Adrenal gland (tissue), 12 donors: ENCODE measurements around the gene RNLS. TPM values are rescaled to one million over a fixed set of nuclear protein-coding genes. Genes with fewer than 3 reads are reported as not detected.
A peak's percentile ranks its signal among the peaks of the same experiment; 100 is the strongest.

Experiments used
- DNase-seq, 7 donors: peaks; one replicate each; pipeline ENCODE4 v3.0.0-alpha.2; 2019 to 2020
- H3K27ac ChIP-seq, 5 donors: fragments of 200-600 bp; sonication (generic) in 4 of 5; 1 replicate in 3 of 5; 2 replicates in 2 of 5; pipeline versions ENCODE4 v1.5.1 to v1.8.0; 2016 to 2020; ENCODE audit warnings: mild to moderate bottlenecking in 1 of 5
- H3K27me3 ChIP-seq: fragments of 200-600 bp; 2 replicates; pipeline ENCODE4 v1.8.0; 2021
- H3K36me3 ChIP-seq, 2 donors: fragments of 200-600 bp; replicated peaks in 1 of 2; 1 replicate in 1 of 2; 2 replicates in 1 of 2; pipeline versions ENCODE4 v1.5.1 to v1.8.0; 2018 to 2022
- H3K4me1 ChIP-seq, 2 donors: fragments of 200-600 bp; replicated peaks in 1 of 2; 1 replicate in 1 of 2; 2 replicates in 1 of 2; pipeline versions ENCODE4 v1.5.1 to v1.8.0; 2018 to 2021
- H3K4me3 ChIP-seq, 4 donors: fragments of 200-600 bp; sonication (generic) in 3 of 4; one replicate each; pipeline ENCODE4 v1.5.1; 2016 to 2018
- H3K9me3 ChIP-seq, 3 donors: fragments of 200-600 bp; sonication (generic) in 1 of 3; replicated peaks in 1 of 3; 1 replicate in 2 of 3; 2 replicates in 1 of 3; pipeline versions ENCODE4 v1.5.1 to v1.8.0; 2016 to 2021
- POLR2A ChIP-seq, 2 donors: fragments of 450-650 bp; IDR thresholded peaks; one replicate each; pipeline ENCODE4 v1.6.1; 2017; ENCODE audit warnings: antibody characterized with exemption in 2 of 2, mild to moderate bottlenecking in 2 of 2, moderate library complexity in 1 of 2
- WGBS, 4 donors: extraction: QIAGEN DNeasy Blood & Tissue Kit in 2 of 4; methylation state at CpG; one replicate each; pipeline versions ENCODE4 v1.1.5 to v1.1.7; 2013 to 2017; 5-methylcytosine and 5-hydroxymethylcytosine counted together
- intact Hi-C, 2 donors: fragments of 100-400 bp; cut with DNase I; formaldehyde crosslinking; loops; one replicate each; pipeline versions ENCODE4 v1.14.1 to v1.15.0; 2022 to 2023
- polyA plus RNA-seq, 3 donors: library from polyadenylated mRNA; stranded (reverse); fragments of 200-250 nt in 2 of 3; fragments of 350-450 nt in 1 of 3; fragmentation: Illumina TruSeq in 1 of 3; extraction: RNeasy Lipid Tissue Mini Kit (QIAGEN cat#74804) in 1 of 3; gene quantifications; one replicate each; pipeline ENCODE4 v1.2.3, GENCODE V29; 2013 to 2014
- total RNA-seq, 9 donors: library from RNA; depleted of rRNA in 4 of 9; stranded (reverse); fragments of >200 nt in 4 of 9; fragments of 120-200 nt in 1 of 9; fragmentation: NEBNext Ultra II Directional in 1 of 9; extraction: Animal tissue kit (Norgen Biotek cat#: 25700) in 1 of 9; gene quantifications; one replicate each; pipeline versions ENCODE4 v1.1.0 to v1.2.4, GENCODE V29; 2013 to 2023
- TF ChIP-seq, protein P1 (sequence below), 6 experiments: fragments of 450-650 bp in 4 of 6; fragments of 200-600 bp in 2 of 6; sonication (generic) in 1 of 6; IDR thresholded peaks; 1 replicate in 5 of 6; 2 replicates in 1 of 6; pipeline versions ENCODE4 v1.5.1 to v1.8.0; 2016 to 2021; ENCODE audit warnings: antibody characterized with exemption in 6 of 6, mild to moderate bottlenecking in 2 of 6, moderate library complexity in 1 of 6
- donor health status: healthy with polysubstance abuse.
- donor health status: Bipolar disorder and iron deficiency.
- donor health status: DM: yes; HTN: yes; CAD: no.
- donor health status: DM: no; HTN: no; CAD: no.
- donor health status: DM: no; HTN: no; CAD: no.
- donor health status: DM: yes; HTN: yes; CAD: no.

RNLS gene
- total and polyA plus RNA-seq, 12 donors: 7.2 to 51.3 (median 27.9) TPM

DNA sequence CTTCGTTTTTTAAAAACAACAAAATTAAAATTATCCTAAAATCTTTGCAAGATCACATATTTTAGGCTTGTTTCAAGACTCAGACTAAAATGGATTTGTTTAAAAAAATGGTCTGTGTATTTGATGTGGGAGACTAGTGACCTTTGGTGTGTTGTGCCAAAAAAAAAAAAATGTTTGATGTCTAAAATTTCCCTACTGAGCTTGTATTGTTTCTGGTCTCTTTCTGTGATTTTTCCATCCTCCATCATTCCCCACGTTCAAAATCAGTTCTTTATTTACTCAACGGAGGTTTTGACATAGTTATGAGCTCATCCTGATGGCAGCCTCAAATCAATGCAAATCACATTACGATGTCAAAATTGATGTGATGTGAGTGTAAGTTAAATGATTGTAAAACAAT lies 326.2 kb downstream of the RNLS start:
- Histone ChIP-seq H3K4me3 (no peak overlapping the region), H3K4me1 (peaks cover 6 to 17% of the 10 kb centered on the region in 2 donors), H3K27ac (peak overlapping the region in 2 of 5 donors; percentile 31 to 60), H3K27me3 (no peaks in the 10 kb centered on the region), H3K36me3 (no peaks in the 10 kb centered on the region), H3K9me3 (no peaks in the 10 kb centered on the region)
- no peak for DNase-seq
- TF ChIP-seq, protein P1, sequence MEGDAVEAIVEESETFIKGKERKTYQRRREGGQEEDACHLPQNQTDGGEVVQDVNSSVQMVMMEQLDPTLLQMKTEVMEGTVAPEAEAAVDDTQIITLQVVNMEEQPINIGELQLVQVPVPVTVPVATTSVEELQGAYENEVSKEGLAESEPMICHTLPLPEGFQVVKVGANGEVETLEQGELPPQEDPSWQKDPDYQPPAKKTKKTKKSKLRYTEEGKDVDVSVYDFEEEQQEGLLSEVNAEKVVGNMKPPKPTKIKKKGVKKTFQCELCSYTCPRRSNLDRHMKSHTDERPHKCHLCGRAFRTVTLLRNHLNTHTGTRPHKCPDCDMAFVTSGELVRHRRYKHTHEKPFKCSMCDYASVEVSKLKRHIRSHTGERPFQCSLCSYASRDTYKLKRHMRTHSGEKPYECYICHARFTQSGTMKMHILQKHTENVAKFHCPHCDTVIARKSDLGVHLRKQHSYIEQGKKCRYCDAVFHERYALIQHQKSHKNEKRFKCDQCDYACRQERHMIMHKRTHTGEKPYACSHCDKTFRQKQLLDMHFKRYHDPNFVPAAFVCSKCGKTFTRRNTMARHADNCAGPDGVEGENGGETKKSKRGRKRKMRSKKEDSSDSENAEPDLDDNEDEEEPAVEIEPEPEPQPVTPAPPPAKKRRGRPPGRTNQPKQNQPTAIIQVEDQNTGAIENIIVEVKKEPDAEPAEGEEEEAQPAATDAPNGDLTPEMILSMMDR (IDR thresholded peaks at IDR 0.05): no peak
- TF ChIP-seq POLR2A (IDR thresholded peaks at IDR 0.05): no peak
- 64 to 77% (median 73%) methylated on average over 4 of the region's 4 CpGs for WGBS, 4 donors
- intact Hi-C loops: no loop called here

DNA sequence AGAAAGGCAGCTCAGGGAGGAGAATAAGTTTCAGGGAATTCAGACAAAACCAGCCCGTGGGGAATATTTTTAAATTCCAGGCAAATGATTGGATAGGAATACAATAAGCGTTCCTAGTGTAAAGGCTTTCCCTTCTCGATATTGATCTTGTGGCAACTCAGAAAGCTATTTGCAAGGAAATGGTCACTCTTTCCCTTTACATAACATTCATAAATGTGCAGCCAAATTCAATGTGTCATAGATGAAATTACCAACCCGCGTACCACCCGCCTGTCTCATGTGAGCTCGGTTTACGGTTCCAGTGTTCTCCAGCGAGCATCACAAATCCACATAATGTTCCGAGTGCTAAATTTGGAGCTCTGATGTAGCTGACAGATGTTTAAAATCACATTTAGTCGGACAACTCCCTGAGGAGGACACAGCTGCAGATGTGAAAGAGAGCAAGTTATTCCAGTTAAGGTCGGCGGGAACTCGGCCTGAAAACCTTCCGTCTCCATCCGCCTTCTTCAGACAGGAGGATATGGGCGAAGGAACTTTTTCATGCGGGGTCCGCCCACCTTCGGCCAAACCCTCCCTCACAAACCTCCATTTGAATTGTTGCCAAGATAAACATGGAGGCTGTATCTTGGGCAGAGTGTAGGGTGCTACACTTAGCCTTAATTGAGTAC lies 327.0 kb downstream of the RNLS start:
- Histone ChIP-seq H3K9me3 (no peaks in the 10 kb centered on the region), H3K27ac (peak overlapping the region in 3 of 5 donors; percentile 15 to 60 (median 31)), H3K4me1 (peaks cover 6 to 17% of the 10 kb centered on the region in 2 donors), H3K36me3 (no peaks in the 10 kb centered on the region), H3K27me3 (no peaks in the 10 kb centered on the region), H3K4me3 (no peak overlapping the region)
- intact Hi-C loops: no loop called here
- DNase-seq: peak in 5 of 7 donors; percentile 1 to 61 (median 25)
- no peak for TF ChIP-seq POLR2A (IDR thresholded peaks at IDR 0.05)
- TF ChIP-seq, protein P1 (IDR thresholded peaks at IDR 0.05): no peak
- 82 to 87% (median 84%) methylated on average over 20 of the region's 20 CpGs for WGBS, 4 donors

DNA sequence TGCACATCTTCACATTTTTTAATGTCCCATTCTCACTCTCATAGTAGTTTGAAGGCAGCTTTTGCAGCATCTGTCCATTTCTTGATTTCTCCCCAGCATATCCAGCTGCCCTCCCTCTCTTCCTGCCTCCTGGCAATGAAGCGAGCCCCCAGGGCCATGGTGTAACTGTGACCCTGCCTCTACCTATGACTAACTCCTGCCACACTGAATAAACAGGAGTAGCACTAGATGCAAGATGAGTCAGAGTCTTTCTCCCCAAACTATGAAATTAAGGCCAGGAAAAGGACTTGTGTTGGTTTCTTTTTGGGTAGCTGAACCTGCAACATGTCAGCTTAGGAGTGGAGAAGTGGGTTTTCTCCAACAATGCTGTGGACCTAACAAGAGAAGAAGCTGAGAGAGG lies 329.0 kb downstream of the RNLS start:
- H3K36me3 ChIP-seq: no peaks in the 10 kb centered on the region
- H3K27me3 ChIP-seq: no peaks in the 10 kb centered on the region
- H3K4me3 ChIP-seq: no peak overlapping the region
- 44 to 68% (median 48%) methylated on average over 1 of the region's 1 CpG for WGBS, 4 donors
- H3K4me1 ChIP-seq: peaks cover 6 to 17% of the 10 kb centered on the region in 2 donors
- intact Hi-C loops: no loop called here
- TF ChIP-seq POLR2A (IDR thresholded peaks at IDR 0.05): no peak
- TF ChIP-seq, protein P1 (IDR thresholded peaks at IDR 0.05): no peak
- no peaks in the 10 kb centered on the region for H3K9me3 ChIP-seq
- peak in 5 of 7 donors; percentile 40 to 77 (median 63) for DNase-seq
- peak overlapping the region in 2 of 5 donors; percentile 0 to 36 for H3K27ac ChIP-seq

- no peaks in the 10 kb centered on the region for H3K36me3 ChIP-seq
- 39 to 63% (median 51%) methylated on average over 2 of the region's 2 CpGs for WGBS, 4 donors
- no peak overlapping the region for H3K4me3 ChIP-seq
- H3K9me3 ChIP-seq: no peaks in the 10 kb centered on the region
- no peak for TF ChIP-seq POLR2A (IDR thresholded peaks at IDR 0.05)
- TF ChIP-seq, protein P1 (IDR thresholded peaks at IDR 0.05): no peak
- no peaks in the 10 kb centered on the region for H3K27me3 ChIP-seq
- intact Hi-C loops: no loop called here
- peaks cover 6 to 17% of the 10 kb centered on the region in 2 donors for H3K4me1 ChIP-seq
- peak in 2 of 7 donors; percentile 24 to 37 for DNase-seq
- H3K27ac ChIP-seq: peak overlapping the region in 1 of 5 donors; percentile 0
Measured at GRCh38 chr10:88253622-88254021, 329.5 kb downstream of the RNLS start.
